ENCODE measurements around the gene BCAS4.
"Not testable (repeated sequence)": the region's sequence is repeated elsewhere in the genome, so short reads cannot be mapped to it uniquely, and the experiment has no call there.

- TF ChIP-seq CTCF, POLR2A (IDR thresholded peaks at IDR 0.05): not testable (repeated sequence)
These were observed 25.9 kb upstream of the BCAS4 start for GRCh38 chr20:50768991-50769390.

All from right lobe of liver (tissue), 4 donors.